Panc1 (cell line): ENCODE results near the gene ALK. TPM values are rescaled to one million over a fixed set of nuclear protein-coding genes. Genes with fewer than 3 reads are reported as not detected.

Source experiments
- ATAC-seq: fragments of 200-7000 bp; cut with Tn5 transposase; 2 replicates; pipeline ENCODE4 v1.9.1; 2020; ENCODE audit warnings: mild to moderate bottlenecking, moderate library complexity
- BruUV-seq: library from RNA; stranded (reverse); fragments of 400-500 nt; replicated peaks from 2 replicates; lab custom pipeline; 2021; lab: Mats Ljungman, UMichigan
- CTCF ChIA-PET: fragments of 300-600 bp; sonication (Branson Sonifier 250); formaldehyde crosslinking; loops from one replicate; lab custom pipeline; 2022; ENCODE audit warnings: antibody characterized with exemption; lab: Charles Lee
- POLR2A ChIA-PET: fragments of 300-600 bp; sonication (Branson Sonifier 250); formaldehyde crosslinking; loops from one replicate; lab custom pipeline; 2022; ENCODE audit warnings: antibody characterized with exemption; lab: Charles Lee
- DNase-seq: peaks from one replicate; pipeline ENCODE4 v3.0.0-alpha.2; 2010; ENCODE audit warnings: low read depth, low spot score
- H3K27ac ChIP-seq: 2 replicates; pipeline ENCODE4 v1.5.1; 2011; ENCODE audit warnings: mild to moderate bottlenecking, low read length, inconsistent platforms
- H3K27me3 ChIP-seq: fragments of 200-500 bp; sonication (Bioruptor generic); 2 replicates; pipeline ENCODE4 v1.6.0; 2014; ENCODE audit warnings: low read length, inconsistent platforms; ENCODE audit not compliant: control insufficient read depth, insufficient read depth
- H3K36me3 ChIP-seq: fragments of 200-500 bp; sonication (Bioruptor generic); 2 replicates; pipeline ENCODE4 v1.5.1; 2014; ENCODE audit warnings: inconsistent platforms, mild to moderate bottlenecking, low read length, moderate library complexity; ENCODE audit not compliant: control insufficient read depth, insufficient read depth
- H3K4me1 ChIP-seq: 2 replicates; pipeline ENCODE4 v1.5.1; 2011; ENCODE audit warnings: inconsistent platforms, mild to moderate bottlenecking, low read length, moderate library complexity; ENCODE audit not compliant: control insufficient read depth, insufficient read depth
- H3K4me3 ChIP-seq, 2 experiments: 2 replicates each; pipeline ENCODE4 v1.5.1; 2011 to 2012; ENCODE audit warnings: low read depth in 2 of 2, low read length in 2 of 2, mild to moderate bottlenecking in 2 of 2, inconsistent platforms in 1 of 2, moderate library complexity in 1 of 2
- H3K9me3 ChIP-seq: fragments of 200-500 bp; sonication (Bioruptor generic); 2 replicates; pipeline ENCODE4 v1.5.1; 2014; ENCODE audit warnings: low read depth, mild to moderate bottlenecking, inconsistent platforms, low read length, moderate library complexity; ENCODE audit not compliant: control insufficient read depth, insufficient read depth
- POLR2AphosphoS5 ChIP-seq: IDR thresholded peaks from 2 replicates; pipeline ENCODE4 v1.6.1; 2012; ENCODE audit warnings: mild to moderate bottlenecking, low read depth, low read length, moderate library complexity
- SIN3A ChIP-seq: IDR thresholded peaks from 2 replicates; pipeline ENCODE4 v1.6.1; 2012; ENCODE audit warnings: low read depth, mild to moderate bottlenecking, low read length, moderate library complexity, borderline replicate concordance; ENCODE audit not compliant: insufficient read depth
- TCF7L2 ChIP-seq: IDR thresholded peaks from 2 replicates; pipeline ENCODE4 v1.6.1; 2011; ENCODE audit warnings: mild to moderate bottlenecking, low read depth, low read length, inconsistent platforms
- in situ Hi-C: cut with HindIII; loops from 2 replicates; pipeline ENCODE4 v1.10.0; 2016; ENCODE audit warnings: low sequenced_read_pairs, low pct_unique_long_range_greater_than_20kb
- intact Hi-C: fragments of 100-400 bp; cut with micrococcal nuclease; formaldehyde crosslinking; loops from one replicate; pipeline ENCODE4 v1.10.0; 2022; ENCODE audit not compliant: unreplicated experiment
- total RNA-seq: library from RNA; stranded (reverse); gene quantifications from one replicate; pipeline ENCODE4 v1.2.1, GENCODE V29; 2021; ENCODE audit not compliant: unreplicated experiment
- TF ChIP-seq, protein P1 (sequence below), 2 experiments: IDR thresholded peaks; 2 replicates each; pipeline ENCODE4 v1.6.1; 2011 to 2012; ENCODE audit warnings: low read depth in 2 of 2, control low read depth in 1 of 2, low read length in 1 of 2, mild to moderate bottlenecking in 1 of 2, moderate library complexity in 1 of 2; ENCODE audit not compliant: insufficient read depth in 1 of 2
- TF ChIP-seq, protein P2 (sequence below): fragments of 450-650 bp; IDR thresholded peaks from 2 replicates; pipeline ENCODE4 v1.5.1; 2017; ENCODE audit warnings: mild to moderate bottlenecking

Gene ALK
- total RNA-seq, 1 experiment from 2014 or later: not detected

DNA sequence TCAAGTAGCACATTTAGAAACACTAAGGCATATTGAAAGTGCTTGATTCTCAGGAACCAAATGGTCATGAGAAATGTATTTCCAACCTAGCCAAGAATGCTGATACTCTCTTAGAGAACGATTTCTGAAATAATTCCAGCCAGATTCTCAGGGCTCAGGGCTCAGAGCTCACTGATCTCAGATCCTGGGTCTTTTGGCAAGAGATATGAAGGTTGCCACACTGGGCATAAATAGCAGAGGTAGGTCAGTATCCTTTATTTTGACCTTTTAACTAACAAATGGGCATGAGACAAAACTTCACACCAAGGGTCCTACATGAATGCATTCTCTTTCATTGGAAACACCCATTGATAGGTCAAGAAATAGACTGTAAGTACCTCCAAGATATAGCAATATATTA, 364.1 kb downstream of the ALK start:
- ChIA-PET POLR2A (no interaction called here), CTCF (no interaction called here)
- H3K27me3 ChIP-seq: no peaks in the 10 kb centered on the region; the same call in 1 of the 2 replicates
- no peaks in the 10 kb centered on the region for H3K9me3 ChIP-seq
- intact Hi-C loops (no loop called here), in situ Hi-C loops (no loop called here)
- H3K4me3 ChIP-seq: no peak overlapping the region
- ATAC-seq: no peak
- no peaks in the 10 kb centered on the region for H3K4me1 ChIP-seq
- no peak for TF ChIP-seq POLR2AphosphoS5
- TF ChIP-seq, protein P1, sequence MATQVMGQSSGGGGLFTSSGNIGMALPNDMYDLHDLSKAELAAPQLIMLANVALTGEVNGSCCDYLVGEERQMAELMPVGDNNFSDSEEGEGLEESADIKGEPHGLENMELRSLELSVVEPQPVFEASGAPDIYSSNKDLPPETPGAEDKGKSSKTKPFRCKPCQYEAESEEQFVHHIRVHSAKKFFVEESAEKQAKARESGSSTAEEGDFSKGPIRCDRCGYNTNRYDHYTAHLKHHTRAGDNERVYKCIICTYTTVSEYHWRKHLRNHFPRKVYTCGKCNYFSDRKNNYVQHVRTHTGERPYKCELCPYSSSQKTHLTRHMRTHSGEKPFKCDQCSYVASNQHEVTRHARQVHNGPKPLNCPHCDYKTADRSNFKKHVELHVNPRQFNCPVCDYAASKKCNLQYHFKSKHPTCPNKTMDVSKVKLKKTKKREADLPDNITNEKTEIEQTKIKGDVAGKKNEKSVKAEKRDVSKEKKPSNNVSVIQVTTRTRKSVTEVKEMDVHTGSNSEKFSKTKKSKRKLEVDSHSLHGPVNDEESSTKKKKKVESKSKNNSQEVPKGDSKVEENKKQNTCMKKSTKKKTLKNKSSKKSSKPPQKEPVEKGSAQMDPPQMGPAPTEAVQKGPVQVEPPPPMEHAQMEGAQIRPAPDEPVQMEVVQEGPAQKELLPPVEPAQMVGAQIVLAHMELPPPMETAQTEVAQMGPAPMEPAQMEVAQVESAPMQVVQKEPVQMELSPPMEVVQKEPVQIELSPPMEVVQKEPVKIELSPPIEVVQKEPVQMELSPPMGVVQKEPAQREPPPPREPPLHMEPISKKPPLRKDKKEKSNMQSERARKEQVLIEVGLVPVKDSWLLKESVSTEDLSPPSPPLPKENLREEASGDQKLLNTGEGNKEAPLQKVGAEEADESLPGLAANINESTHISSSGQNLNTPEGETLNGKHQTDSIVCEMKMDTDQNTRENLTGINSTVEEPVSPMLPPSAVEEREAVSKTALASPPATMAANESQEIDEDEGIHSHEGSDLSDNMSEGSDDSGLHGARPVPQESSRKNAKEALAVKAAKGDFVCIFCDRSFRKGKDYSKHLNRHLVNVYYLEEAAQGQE (IDR thresholded peaks at IDR 0.05; ENCODE audit: insufficient read depth in 1 of 2, low read depth in 2 of 2, low read length in 1 of 2): no peak
- TF ChIP-seq, protein P2, sequence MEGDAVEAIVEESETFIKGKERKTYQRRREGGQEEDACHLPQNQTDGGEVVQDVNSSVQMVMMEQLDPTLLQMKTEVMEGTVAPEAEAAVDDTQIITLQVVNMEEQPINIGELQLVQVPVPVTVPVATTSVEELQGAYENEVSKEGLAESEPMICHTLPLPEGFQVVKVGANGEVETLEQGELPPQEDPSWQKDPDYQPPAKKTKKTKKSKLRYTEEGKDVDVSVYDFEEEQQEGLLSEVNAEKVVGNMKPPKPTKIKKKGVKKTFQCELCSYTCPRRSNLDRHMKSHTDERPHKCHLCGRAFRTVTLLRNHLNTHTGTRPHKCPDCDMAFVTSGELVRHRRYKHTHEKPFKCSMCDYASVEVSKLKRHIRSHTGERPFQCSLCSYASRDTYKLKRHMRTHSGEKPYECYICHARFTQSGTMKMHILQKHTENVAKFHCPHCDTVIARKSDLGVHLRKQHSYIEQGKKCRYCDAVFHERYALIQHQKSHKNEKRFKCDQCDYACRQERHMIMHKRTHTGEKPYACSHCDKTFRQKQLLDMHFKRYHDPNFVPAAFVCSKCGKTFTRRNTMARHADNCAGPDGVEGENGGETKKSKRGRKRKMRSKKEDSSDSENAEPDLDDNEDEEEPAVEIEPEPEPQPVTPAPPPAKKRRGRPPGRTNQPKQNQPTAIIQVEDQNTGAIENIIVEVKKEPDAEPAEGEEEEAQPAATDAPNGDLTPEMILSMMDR: no peak
- TF ChIP-seq SIN3A: no peak
- no peak for TF ChIP-seq TCF7L2
- DNase-seq: no peak
- no peak overlapping the region for H3K27ac ChIP-seq
- no TSS peak for BruUV-seq
- H3K36me3 ChIP-seq: no peaks in the 10 kb centered on the region

DNA sequence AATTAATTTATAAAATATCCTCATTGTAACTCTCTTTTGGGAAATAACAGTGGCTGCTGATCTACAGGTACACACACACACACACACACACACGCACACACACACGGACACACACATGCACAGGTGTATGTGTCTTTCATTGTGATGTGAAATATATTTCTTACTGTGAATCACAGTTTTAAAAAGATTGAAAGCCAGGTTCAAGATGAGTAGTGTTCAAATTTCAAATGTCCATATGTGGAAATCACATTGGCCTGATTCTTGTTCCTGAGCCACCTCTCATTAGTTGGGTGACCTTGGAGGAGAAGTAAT, 372.4 kb downstream of the ALK start:
- POLR2A ChIA-PET: interaction anchor here (0.7 kb wide), 1 partner anchor 515 kb away, joined by 5 read pairs; no protein-coding TSS in a partner anchor
- H3K36me3 ChIP-seq: no peaks in the 10 kb centered on the region
- TF ChIP-seq POLR2AphosphoS5 (no peak), TCF7L2 (no peak), SIN3A (no peak)
- TF ChIP-seq, protein P1 (IDR thresholded peaks at IDR 0.05; ENCODE audit: insufficient read depth in 1 of 2, low read depth in 2 of 2, low read length in 1 of 2): no peak
- TF ChIP-seq, protein P2: no peak
- intact Hi-C loops: no loop called here
- H3K9me3 ChIP-seq: no peaks in the 10 kb centered on the region
- H3K27ac ChIP-seq: no peak overlapping the region
- H3K27me3 ChIP-seq: peaks cover 2% of the 10 kb centered on the region; the same call in 1 of the 2 replicates
- in situ Hi-C loops: no loop called here
- ATAC-seq (no peak), DNase-seq (no peak)
- H3K4me1 ChIP-seq: no peaks in the 10 kb centered on the region
- CTCF ChIA-PET: no interaction called here
- BruUV-seq: no TSS peak
- no peak overlapping the region for H3K4me3 ChIP-seq
